HG03378 (cell line): Measurements from ENCODE around the gene TPO.
"Not testable (repeated sequence)": the region's sequence is repeated elsewhere in the genome, so short reads cannot be mapped to it uniquely, and the experiment has no call there.

ENCODE experiments used
- ATAC-seq: cut with Tn5 transposase; IDR thresholded peaks from one replicate; pipeline ENCODE4 v1.9.1; 2021; ENCODE audit warnings: mild to moderate bottlenecking, moderate library complexity; ENCODE audit not compliant: unreplicated experiment

TPO gene

GRCh38 chr2:1550076-1550475 lies 136.8 kb downstream of the TPO start:
- ATAC-seq = no peak

GRCh38 chr2:1550658-1551316 lies 137.5 kb downstream of the TPO start:
- no peak for ATAC-seq

GRCh38 chr2:1551905-1552304 lies 138.6 kb downstream of the TPO start:
- no peak for ATAC-seq

- ATAC-seq = no peak
Measured at GRCh38 chr2:1552611-1553010, 139.3 kb downstream of the TPO start.

- ATAC-seq = no peak
Measured at GRCh38 chr2:1553671-1554295, 140.5 kb downstream of the TPO start.

- ATAC-seq = no peak
Measured at GRCh38 chr2:1556286-1556685, 143.0 kb downstream of the TPO start.

- no peak for ATAC-seq
Measured at GRCh38 chr2:1556776-1557466, 143.7 kb downstream of the TPO start.

- no peak for ATAC-seq
Measured at GRCh38 chr2:1557467-1557820, 144.2 kb downstream of the TPO start.

- no peak for ATAC-seq
Measured at GRCh38 chr2:1559589-1560175, 146.4 kb downstream of the TPO start.

GRCh38 chr2:1561259-1561658 lies 148.0 kb downstream of the TPO start:
- ATAC-seq = no peak

GRCh38 chr2:1561811-1562421 lies 148.7 kb downstream of the TPO start:
- ATAC-seq = no peak

- ATAC-seq = no peak
Measured at GRCh38 chr2:1563084-1563857, 150.0 kb downstream of the TPO start.

- ATAC-seq = no peak
Measured at GRCh38 chr2:1563943-1564891, 151.0 kb downstream of the TPO start.

- no peak for ATAC-seq
Measured at GRCh38 chr2:1567556-1568344, 154.5 kb downstream of the TPO start.

GRCh38 chr2:1568345-1568668 lies 155.0 kb downstream of the TPO start:
- ATAC-seq = not testable (repeated sequence)

- ATAC-seq = no peak
Measured at GRCh38 chr2:1569879-1570450, 156.7 kb downstream of the TPO start.

GRCh38 chr2:1571477-1572417 lies 158.5 kb downstream of the TPO start:
- no peak for ATAC-seq

GRCh38 chr2:1572638-1573037 lies 159.4 kb downstream of the TPO start:
- no peak for ATAC-seq
